Transverse colon (tissue), 4 donors: ENCODE results near the gene ZDHHC11.

Experiments
- CTCF ChIP-seq, 5 experiments: fragments of 200-600 bp in 3 of 5; fragments of 450-650 bp in 2 of 5; sonication (generic) in 3 of 5; IDR thresholded peaks; 1 replicate in 2 of 5; 2 replicates in 3 of 5; pipeline ENCODE4 v1.5.1; 2016 to 2017; ENCODE audit warnings: antibody characterized with exemption in 5 of 5, inconsistent platforms in 3 of 5, mild to moderate bottlenecking in 2 of 5, moderate library complexity in 1 of 5
- POLR2AphosphoS5 ChIP-seq, 3 donors: sonication (generic); formaldehyde crosslinking; IDR thresholded peaks; one replicate each; pipeline ENCODE4 v1.6.1; 2016; ENCODE audit warnings: antibody characterized with exemption in 3 of 3

GRCh38 chr5:848671-849111 is 2.1 kb downstream of the ZDHHC11 start:
- TF ChIP-seq CTCF (IDR thresholded peaks at IDR 0.05) (no peak), POLR2AphosphoS5 (IDR thresholded peaks at IDR 0.05) (no peak)
